GM21360 (cell line): Measurements from ENCODE around the gene MCEE.
"Not testable (repeated sequence)": the region's sequence is repeated elsewhere in the genome, so short reads cannot be mapped to it uniquely, and the experiment has no call there.

ENCODE experiments used
- ATAC-seq: cut with Tn5 transposase; IDR thresholded peaks from one replicate; pipeline ENCODE4 v1.9.1; 2021; ENCODE audit warnings: mild to moderate bottlenecking, moderate library complexity; ENCODE audit not compliant: unreplicated experiment

MCEE gene

GRCh38 chr2:71130152-71130904, at the start of gene MCEE, which contains the start of gene MPHOSPH10:
Gene MCEE (minus strand): TSS chr2:71130229. CDS start chr2:71130219, 10 bp downstream.
Gene MPHOSPH10 (plus strand): TSS chr2:71130634. CDS start chr2:71130666, 32 bp downstream.
- ATAC-seq: peak; percentile 87

DNA sequence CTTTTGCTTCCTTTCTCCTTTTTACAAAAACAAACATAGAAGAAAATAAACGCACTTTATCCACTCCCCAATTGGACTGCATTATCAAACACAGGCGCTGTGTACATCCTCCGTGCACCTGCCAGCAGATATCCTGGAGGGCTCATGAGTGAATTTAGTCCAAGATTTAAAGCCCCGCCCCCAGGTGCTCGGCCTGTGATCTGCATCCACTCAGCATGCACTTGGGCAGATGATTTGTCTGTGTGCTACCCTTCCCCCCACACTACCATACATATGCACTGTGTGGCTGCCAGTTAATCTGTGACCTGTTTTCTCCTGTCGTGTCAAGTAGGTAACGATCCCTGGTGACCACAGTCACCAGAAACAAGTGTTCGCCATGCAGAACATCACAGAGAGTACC, 48.8 kb upstream of the MCEE start:
- not testable (repeated sequence) for ATAC-seq

DNA sequence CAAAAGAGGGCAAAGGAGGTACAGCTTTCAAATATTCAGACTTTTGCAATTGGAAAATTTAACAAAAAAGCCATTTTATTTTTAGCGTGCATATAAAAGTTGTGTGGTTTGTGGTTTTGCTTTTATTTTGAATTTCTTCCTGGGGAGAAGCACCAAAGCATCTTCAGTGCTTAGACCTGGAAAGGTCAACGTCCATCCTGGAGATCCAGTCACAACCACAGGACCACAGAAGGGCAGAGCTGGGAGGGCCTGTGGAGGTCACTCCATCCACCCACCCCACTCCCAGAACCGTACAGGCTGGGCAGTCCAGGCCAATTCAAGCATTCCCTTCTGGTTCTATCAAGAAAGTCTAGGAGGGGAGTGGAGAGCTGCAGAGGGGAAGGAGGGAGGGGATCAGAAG, 44.2 kb upstream of the MCEE start:
- ATAC-seq: no peak

DNA sequence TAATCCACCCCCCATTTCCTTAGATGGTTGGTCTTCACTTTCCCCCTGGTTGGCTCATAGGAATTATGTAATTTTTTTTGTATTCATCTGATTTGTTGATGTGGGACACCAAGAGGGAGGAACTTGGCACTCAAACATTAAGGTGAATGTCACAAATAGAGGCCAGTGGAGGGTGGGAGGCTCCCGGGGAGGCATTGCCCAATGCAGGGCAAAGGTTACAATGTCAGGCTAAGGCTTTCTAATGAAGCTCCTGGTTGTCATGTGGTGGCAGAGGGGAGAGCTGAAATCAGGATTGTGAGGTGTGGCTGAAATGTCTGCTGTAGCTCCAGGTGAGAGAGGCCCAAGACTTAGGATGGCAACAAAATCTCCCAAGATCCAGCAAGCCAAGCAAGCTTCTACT, 43.1 kb upstream of the MCEE start:
- no peak for ATAC-seq

DNA sequence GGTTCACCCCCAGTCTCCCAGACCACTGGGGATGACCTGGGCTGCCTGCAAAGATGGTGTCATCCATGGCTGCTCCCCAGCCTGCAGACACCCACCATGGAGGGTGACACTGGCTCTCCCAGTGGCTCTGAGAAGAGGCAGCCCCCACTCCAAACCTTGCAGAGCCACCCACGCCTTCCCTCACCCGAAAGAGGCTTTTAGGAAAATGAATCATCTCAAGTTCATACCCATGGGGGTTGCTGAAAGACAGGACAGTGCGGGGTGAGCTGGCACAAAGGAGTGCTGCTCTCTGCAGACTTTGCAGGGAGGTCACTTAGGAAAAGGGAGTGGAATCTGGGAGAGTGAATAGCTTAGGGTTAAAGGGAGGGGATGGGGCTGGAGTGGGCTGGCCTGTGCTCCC, 36.8 kb upstream of the MCEE start:
- no peak for ATAC-seq

- no peak for ATAC-seq
These were observed 27.2 kb upstream of the MCEE start for GRCh38 chr2:71157124-71157793.

DNA sequence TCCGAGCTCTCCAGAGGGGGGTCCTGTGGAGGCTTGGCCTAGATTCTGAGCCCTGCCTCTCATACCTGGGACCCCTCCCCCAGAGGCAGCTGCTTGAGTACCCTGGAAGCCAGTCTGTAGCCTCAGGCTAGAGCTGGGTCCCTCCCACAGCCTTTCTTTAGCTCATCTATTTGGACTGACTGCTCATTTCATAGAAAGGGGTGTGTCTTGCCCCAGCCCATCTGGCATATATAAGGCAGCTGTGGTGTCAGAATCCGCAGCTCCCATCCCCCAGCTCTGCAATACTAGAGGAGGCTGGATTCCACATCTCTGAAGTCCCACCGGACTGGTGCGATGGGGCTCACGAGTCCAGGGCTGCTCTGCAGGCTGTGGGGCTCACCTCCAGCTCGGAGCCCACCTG, 26.5 kb upstream of the MCEE start:
- ATAC-seq: no peak

GRCh38 chr2:71155846-71156245, 25.8 kb upstream of the MCEE start:
- no peak for ATAC-seq

- peak; percentile 81 for ATAC-seq
These were observed 24.8 kb upstream of the MCEE start for GRCh38 chr2:71154798-71155197.

DNA sequence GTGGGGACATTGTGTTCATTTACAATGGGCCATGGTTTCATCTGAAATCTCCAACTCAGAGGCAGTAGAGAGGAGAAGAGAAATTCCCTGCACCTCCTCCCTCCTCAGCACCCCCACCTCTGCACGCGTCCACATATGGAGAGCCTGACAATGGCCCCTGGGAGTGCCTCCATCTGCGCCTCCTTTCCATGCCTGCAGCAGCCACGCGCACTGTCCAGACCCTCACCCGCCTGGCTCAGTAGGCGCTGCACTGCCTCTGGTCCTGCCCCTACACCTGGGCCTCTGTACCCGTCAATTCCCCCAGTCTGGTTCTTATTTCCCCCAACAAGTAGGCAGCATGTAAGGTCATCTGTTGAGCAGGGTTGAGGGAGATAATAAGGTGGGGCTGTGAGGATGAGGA, 24.2 kb upstream of the MCEE start:
- no peak for ATAC-seq

DNA sequence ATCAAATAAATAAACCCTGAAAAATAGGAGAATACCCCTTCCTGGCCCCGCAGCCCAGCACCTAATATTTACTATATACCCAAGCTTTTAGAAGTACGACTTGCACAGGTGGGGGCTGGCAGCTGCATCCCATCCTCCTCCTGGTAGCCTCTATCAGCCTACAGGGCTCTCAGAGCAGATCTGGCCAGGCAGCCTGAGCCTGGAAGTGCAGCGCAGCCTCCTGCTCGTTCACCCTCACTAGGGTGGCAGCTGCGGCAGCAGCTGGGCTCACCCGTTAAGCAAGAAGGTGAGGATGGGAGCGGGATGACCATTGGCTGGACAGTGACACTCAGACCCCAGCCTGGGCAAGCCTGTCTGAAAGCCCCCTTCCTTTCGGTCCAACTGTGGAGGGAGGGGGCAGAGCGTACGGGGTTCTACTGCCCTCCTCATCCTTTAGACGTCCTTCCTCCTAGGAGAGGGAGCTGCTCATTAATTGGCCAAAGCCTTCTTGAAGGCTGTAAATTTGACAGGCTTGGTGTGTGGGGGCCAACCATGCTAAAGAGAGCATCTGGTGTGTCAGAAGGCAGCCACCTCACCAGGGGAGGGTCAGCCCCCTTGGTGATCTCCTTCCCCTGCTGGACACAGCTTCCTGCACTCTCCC, 23.7 kb upstream of the MCEE start:
- ATAC-seq: no peak

DNA sequence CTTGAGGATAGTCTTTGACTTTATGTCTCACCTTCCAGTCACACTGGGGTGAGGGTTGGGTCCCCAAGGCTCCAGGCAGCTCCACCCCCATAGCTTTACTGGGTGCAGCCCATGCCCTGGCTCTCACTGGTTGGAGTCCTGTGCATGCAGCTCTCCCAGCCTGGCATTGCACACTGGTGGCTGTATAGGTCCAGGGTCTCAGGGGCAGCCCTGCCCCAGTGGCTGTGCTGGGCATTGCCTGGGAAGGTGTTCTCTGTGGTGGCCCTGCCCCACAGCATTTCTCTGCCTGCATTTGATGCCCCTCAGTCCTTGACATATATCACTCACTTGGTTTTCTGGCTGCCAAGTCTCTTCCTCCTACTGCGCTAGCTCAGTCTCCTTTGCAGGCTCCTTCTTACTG, 21.6 kb upstream of the MCEE start:
- no peak for ATAC-seq

- ATAC-seq: no peak
These were observed 20.2 kb upstream of the MCEE start for GRCh38 chr2:71150082-71150816.

DNA sequence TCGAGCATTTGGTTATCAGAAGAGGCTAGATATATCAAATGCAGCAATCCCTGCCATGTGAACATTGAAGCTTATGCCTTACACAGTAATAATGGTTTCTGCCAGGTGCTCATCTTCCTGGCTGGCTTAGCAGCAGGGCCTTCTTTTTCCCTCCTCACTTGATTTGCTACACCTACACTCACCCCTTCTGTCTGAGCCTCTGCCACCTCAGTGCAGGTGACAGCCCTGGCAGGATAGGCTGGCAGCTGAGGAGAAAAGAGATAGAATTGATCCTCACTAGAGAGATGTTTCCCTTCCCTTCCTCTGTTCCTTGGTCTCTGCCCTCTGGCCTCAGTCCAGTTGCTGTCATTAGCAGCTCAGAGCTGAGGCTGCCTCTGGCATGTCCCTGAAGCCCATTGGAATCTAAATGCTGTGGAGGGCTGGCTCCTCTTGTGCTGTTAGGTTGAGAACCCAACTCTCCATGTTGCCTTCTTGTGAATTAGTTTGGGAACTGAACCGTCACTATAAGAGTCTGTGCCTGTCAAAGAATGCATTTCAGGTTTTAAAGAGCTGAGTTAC, 18.6 kb upstream of the MCEE start:
- ATAC-seq: no peak

DNA sequence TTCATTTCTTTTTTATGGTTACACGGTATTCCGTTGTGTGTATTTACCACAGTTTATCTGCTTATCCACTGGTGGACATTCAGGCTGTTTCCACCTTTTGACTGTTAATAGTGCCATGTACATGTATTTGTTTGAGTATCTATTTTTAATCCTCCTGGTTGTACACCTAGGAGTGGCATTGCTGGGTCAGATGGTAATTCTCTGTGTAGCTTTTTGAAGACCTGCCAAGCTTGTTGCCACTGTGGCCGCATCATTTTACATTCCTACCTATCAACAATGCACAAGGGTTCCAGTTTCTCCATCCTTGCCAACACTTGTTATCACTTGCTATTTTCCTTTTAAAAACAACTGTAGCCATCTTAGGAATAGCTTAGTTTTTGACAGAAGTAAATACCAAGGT, 13.8 kb upstream of the MCEE start:
- no peak for ATAC-seq

GRCh38 chr2:71136174-71136573, 6.1 kb upstream of the MCEE start:
- ATAC-seq: no peak

DNA sequence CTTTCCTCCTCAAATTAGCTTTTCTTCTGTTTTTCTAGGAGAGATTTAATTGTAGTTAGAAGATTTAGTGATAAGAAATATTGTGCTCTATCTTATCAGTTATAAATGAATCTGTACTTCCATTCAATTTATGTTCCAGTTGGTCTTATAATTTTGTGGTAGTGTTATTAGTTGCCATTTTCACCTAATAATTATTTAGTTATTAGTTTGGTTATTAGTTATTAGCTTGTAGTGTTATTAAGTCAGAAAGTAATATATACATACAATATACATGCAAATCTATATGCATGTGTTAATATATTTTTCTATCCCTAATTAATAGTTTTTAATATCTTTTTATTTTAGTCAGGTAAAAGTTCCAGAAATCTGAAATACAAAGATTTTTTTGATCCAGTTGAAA, 3.6 kb upstream of the MCEE start:
- no peak for ATAC-seq

DNA sequence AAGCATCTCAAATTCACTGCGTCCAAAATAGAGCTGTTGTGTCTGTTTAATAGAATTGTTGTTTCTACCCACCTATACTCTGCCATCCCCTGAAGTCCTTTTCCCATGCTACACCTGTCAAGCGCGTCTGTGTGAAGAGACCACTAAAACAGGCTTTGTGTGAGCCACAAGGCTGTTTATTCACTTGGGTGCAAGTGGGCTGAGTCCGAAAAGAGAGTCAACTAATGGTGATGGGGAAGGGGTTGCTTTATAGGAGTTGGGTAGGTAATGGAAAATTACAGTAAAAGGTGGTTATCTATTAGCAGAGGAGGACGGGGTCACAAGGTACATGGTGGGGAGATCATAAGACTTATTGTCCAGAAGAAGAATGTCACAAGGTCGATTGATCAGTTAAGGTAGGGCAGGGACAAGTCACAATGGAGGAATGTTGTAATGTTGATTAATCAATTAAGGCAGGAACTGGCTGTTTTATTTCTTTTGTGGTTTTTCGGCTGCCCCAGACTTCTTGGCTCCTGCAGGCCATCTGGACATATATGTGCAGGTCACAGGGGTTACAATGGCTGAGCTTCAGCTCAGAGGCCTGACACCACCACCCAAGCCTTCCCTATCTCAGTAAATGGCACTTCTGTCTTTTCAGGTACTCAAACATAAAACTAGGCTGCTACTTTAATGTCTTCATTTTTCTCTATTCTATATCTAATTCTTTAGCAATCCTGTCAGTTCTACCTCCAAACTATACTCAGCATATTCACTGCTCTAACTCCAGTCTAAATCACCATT, 1.5 kb upstream of the MCEE start:
- not testable (repeated sequence) for ATAC-seq

DNA sequence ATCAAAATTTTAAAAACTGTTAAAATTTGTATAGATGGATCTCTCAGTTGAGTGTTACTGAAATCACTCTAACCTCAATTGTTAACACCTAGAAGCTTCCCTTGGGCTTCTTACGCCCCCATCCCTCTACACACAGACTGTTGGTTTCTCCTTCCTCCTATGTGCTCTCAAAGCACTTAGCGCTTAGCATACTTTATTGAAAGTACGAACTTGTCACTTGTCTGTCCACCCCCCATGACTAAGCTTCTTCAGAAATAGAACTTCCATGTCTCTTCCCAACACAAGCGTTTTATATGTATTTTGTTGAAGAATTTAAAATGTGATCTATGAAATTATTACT, 846 bp upstream of the MCEE start:
- ATAC-seq: peak; percentile 6

DNA sequence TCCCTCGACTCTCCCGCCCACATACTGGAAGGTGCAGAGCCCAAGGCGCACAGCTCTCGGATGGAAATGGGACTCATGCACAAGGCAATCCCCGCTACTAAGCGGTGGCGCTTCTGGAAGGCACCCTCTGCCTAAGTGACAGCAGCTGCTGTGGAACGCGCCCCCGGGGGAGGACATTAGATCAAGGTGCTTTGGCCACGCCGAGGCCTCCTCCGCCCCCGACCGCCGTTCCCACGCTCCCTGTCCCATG, 202 bp downstream of the MCEE start:
- ATAC-seq: peak; percentile 39
